Activated naive CD8-positive, alpha-beta T cell (primary cell): ENCODE data around the gene HSD17B12.
"Not testable (repeated sequence)": the region's sequence is repeated elsewhere in the genome, so short reads cannot be mapped to it uniquely, and the experiment has no call there.

ENCODE experiments used
- H3K27ac Mint-ChIP-seq: one replicate; pipeline ENCODE4 v1.8.0; 2021; ENCODE audit warnings: mixed read lengths
- H3K27me3 Mint-ChIP-seq: one replicate; pipeline ENCODE4 v1.8.0; 2021; ENCODE audit warnings: mixed read lengths
- H3K36me3 Mint-ChIP-seq: one replicate; pipeline ENCODE4 v1.8.0; 2021; ENCODE audit warnings: mixed read lengths
- H3K4me1 Mint-ChIP-seq: one replicate; pipeline ENCODE4 v1.8.0; 2021; ENCODE audit warnings: low read depth, mixed read lengths
- H3K4me3 Mint-ChIP-seq: one replicate; pipeline ENCODE4 v1.8.0; 2021; ENCODE audit warnings: mild to moderate bottlenecking, mixed read lengths
- H3K9me3 Mint-ChIP-seq: one replicate; pipeline ENCODE4 v1.8.0; 2021; ENCODE audit warnings: low read depth, mixed read lengths

HSD17B12 gene

GRCh38 chr11:43747130-43747802 lies 66.7 kb downstream of the HSD17B12 start:
- Mint-ChIP-seq H3K4me1 (no peaks in the 10 kb centered on the region), H3K9me3 (peaks cover 11% of the 10 kb centered on the region), H3K36me3 (peaks cover 38% of the 10 kb centered on the region), H3K4me3 (no peak overlapping the region), H3K27me3 (no peaks in the 10 kb centered on the region), H3K27ac (no peak overlapping the region)

- no peaks in the 10 kb centered on the region for H3K4me1 Mint-ChIP-seq
Measured at GRCh38 chr11:43748095-43748494, 67.6 kb downstream of the HSD17B12 start.

GRCh38 chr11:43751726-43752125 lies 71.2 kb downstream of the HSD17B12 start:
- H3K4me1 Mint-ChIP-seq = no peaks in the 10 kb centered on the region
- no peak overlapping the region for H3K4me3 Mint-ChIP-seq
- peaks cover 31% of the 10 kb centered on the region for H3K36me3 Mint-ChIP-seq
- H3K27ac Mint-ChIP-seq = no peak overlapping the region
- H3K9me3 Mint-ChIP-seq = peaks cover 5% of the 10 kb centered on the region
- H3K27me3 Mint-ChIP-seq = no peaks in the 10 kb centered on the region

More at GRCh38 chr11:43748095-43748494, 67.6 kb downstream of the HSD17B12 start:
- no peak overlapping the region for H3K27ac Mint-ChIP-seq
- H3K27me3 Mint-ChIP-seq = no peaks in the 10 kb centered on the region
- peaks cover 11% of the 10 kb centered on the region for H3K9me3 Mint-ChIP-seq
- H3K36me3 Mint-ChIP-seq = peaks cover 31% of the 10 kb centered on the region
- no peak overlapping the region for H3K4me3 Mint-ChIP-seq

GRCh38 chr11:43756575-43756974 lies 76.0 kb downstream of the HSD17B12 start:
- Mint-ChIP-seq H3K4me3 (no peak overlapping the region), H3K27ac (no peak overlapping the region), H3K9me3 (peaks cover 1% of the 10 kb centered on the region), H3K27me3 (no peaks in the 10 kb centered on the region), H3K36me3 (peaks cover 32% of the 10 kb centered on the region), H3K4me1 (no peaks in the 10 kb centered on the region)

GRCh38 chr11:43758927-43759326 lies 78.4 kb downstream of the HSD17B12 start:
- Mint-ChIP-seq H3K27me3 (no peaks in the 10 kb centered on the region), H3K36me3 (peaks cover 38% of the 10 kb centered on the region), H3K9me3 (peaks cover 11% of the 10 kb centered on the region), H3K4me1 (no peaks in the 10 kb centered on the region), H3K27ac (no peak overlapping the region), H3K4me3 (no peak overlapping the region)

GRCh38 chr11:43760902-43761301 lies 80.4 kb downstream of the HSD17B12 start:
- no peak overlapping the region for H3K4me3 Mint-ChIP-seq
- peaks cover 27% of the 10 kb centered on the region for H3K9me3 Mint-ChIP-seq
- H3K4me1 Mint-ChIP-seq = no peaks in the 10 kb centered on the region
- peaks cover 40% of the 10 kb centered on the region for H3K36me3 Mint-ChIP-seq
- no peak overlapping the region for H3K27ac Mint-ChIP-seq
- no peaks in the 10 kb centered on the region for H3K27me3 Mint-ChIP-seq

GRCh38 chr11:43765194-43765593 lies 84.7 kb downstream of the HSD17B12 start:
- no peaks in the 10 kb centered on the region for H3K27me3 Mint-ChIP-seq
- H3K9me3 Mint-ChIP-seq = peaks cover 27% of the 10 kb centered on the region
- H3K27ac Mint-ChIP-seq = no peak overlapping the region
- H3K36me3 Mint-ChIP-seq = peaks cover 34% of the 10 kb centered on the region
- H3K4me1 Mint-ChIP-seq = no peaks in the 10 kb centered on the region
- no peak overlapping the region for H3K4me3 Mint-ChIP-seq

- peaks cover 15% of the 10 kb centered on the region for H3K9me3 Mint-ChIP-seq
- not testable (repeated sequence) for H3K4me3 Mint-ChIP-seq, H3K27ac Mint-ChIP-seq, H3K27me3 Mint-ChIP-seq, H3K4me1 Mint-ChIP-seq
- H3K36me3 Mint-ChIP-seq = peaks cover 32% of the 10 kb centered on the region
Measured at GRCh38 chr11:43768654-43769053, 88.1 kb downstream of the HSD17B12 start.

- H3K27ac Mint-ChIP-seq = no peak overlapping the region
- no peaks in the 10 kb centered on the region for H3K27me3 Mint-ChIP-seq
- peaks cover 28% of the 10 kb centered on the region for H3K36me3 Mint-ChIP-seq
- H3K4me3 Mint-ChIP-seq = no peak overlapping the region
- H3K9me3 Mint-ChIP-seq = peaks cover 10% of the 10 kb centered on the region
- no peaks in the 10 kb centered on the region for H3K4me1 Mint-ChIP-seq
Measured at GRCh38 chr11:43770173-43770572, 89.6 kb downstream of the HSD17B12 start.

- Mint-ChIP-seq H3K4me3 (no peak overlapping the region), H3K27me3 (no peaks in the 10 kb centered on the region), H3K9me3 (peaks cover 6% of the 10 kb centered on the region), H3K27ac (no peak overlapping the region), H3K4me1 (no peaks in the 10 kb centered on the region), H3K36me3 (peaks cover 18% of the 10 kb centered on the region)
Measured at GRCh38 chr11:43772733-43773132, 92.2 kb downstream of the HSD17B12 start.

GRCh38 chr11:43774786-43775185 lies 94.2 kb downstream of the HSD17B12 start:
- H3K27ac Mint-ChIP-seq = no peak overlapping the region

GRCh38 chr11:43779306-43779705 lies 98.8 kb downstream of the HSD17B12 start:
- Mint-ChIP-seq H3K27ac (no peak overlapping the region), H3K9me3 (peaks cover 16% of the 10 kb centered on the region), H3K36me3 (peaks cover 32% of the 10 kb centered on the region), H3K4me3 (no peak overlapping the region), H3K4me1 (no peaks in the 10 kb centered on the region), H3K27me3 (no peaks in the 10 kb centered on the region)

More at GRCh38 chr11:43774786-43775185, 94.2 kb downstream of the HSD17B12 start:
- Mint-ChIP-seq H3K27me3 (no peaks in the 10 kb centered on the region), H3K4me3 (no peak overlapping the region), H3K4me1 (no peaks in the 10 kb centered on the region), H3K36me3 (peaks cover 23% of the 10 kb centered on the region), H3K9me3 (peaks cover 6% of the 10 kb centered on the region)

- Mint-ChIP-seq H3K27ac (no peak overlapping the region), H3K9me3 (peaks cover 19% of the 10 kb centered on the region), H3K4me1 (no peaks in the 10 kb centered on the region), H3K36me3 (peaks cover 37% of the 10 kb centered on the region), H3K27me3 (no peaks in the 10 kb centered on the region), H3K4me3 (no peak overlapping the region)
Measured at GRCh38 chr11:43784301-43784700, 103.8 kb downstream of the HSD17B12 start.

GRCh38 chr11:43784866-43785265 lies 104.3 kb downstream of the HSD17B12 start:
- Mint-ChIP-seq H3K36me3 (peaks cover 34% of the 10 kb centered on the region), H3K4me1 (no peaks in the 10 kb centered on the region), H3K27me3 (no peaks in the 10 kb centered on the region), H3K4me3 (no peak overlapping the region), H3K27ac (no peak overlapping the region), H3K9me3 (peaks cover 19% of the 10 kb centered on the region)

GRCh38 chr11:43785318-43785717 lies 104.8 kb downstream of the HSD17B12 start:
- H3K27me3 Mint-ChIP-seq = no peaks in the 10 kb centered on the region
- H3K36me3 Mint-ChIP-seq = peaks cover 36% of the 10 kb centered on the region
- no peaks in the 10 kb centered on the region for H3K4me1 Mint-ChIP-seq
- H3K4me3 Mint-ChIP-seq = no peak overlapping the region
- H3K27ac Mint-ChIP-seq = no peak overlapping the region
- peaks cover 19% of the 10 kb centered on the region for H3K9me3 Mint-ChIP-seq

GRCh38 chr11:43786016-43786415 lies 105.5 kb downstream of the HSD17B12 start:
- Mint-ChIP-seq H3K4me1 (no peaks in the 10 kb centered on the region), H3K27me3 (no peaks in the 10 kb centered on the region), H3K36me3 (peaks cover 38% of the 10 kb centered on the region), H3K4me3 (no peak overlapping the region), H3K9me3 (peaks cover 19% of the 10 kb centered on the region), H3K27ac (no peak overlapping the region)
